GM23338 (cell line): Measurements from ENCODE around the gene RNF115.

Experiments
- CREB1 ChIP-seq: fragments of 250-450 bp; sonication (Bioruptor Pico); IDR thresholded peaks from 2 replicates; pipeline ENCODE4 v1.5.0; 2020; ENCODE audit warnings: low read depth, mild to moderate bottlenecking, moderate library complexity
- EZH2 ChIP-seq: fragments of 200-600 bp; sonication (generic); IDR thresholded peaks from one replicate; pipeline ENCODE4 v1.8.0; 2017; ENCODE audit warnings: antibody characterized with exemption, mild to moderate bottlenecking, low read depth; ENCODE audit not compliant: unreplicated experiment
- JUNB ChIP-seq: IDR thresholded peaks from one replicate; pipeline ENCODE4 v1.6.1; 2016; ENCODE audit warnings: antibody characterized with exemption; ENCODE audit not compliant: unreplicated experiment
- POLR2AphosphoS5 ChIP-seq: IDR thresholded peaks from 2 replicates; pipeline ENCODE4 v1.6.1; 2016; ENCODE audit warnings: antibody characterized with exemption, low read depth
- REST ChIP-seq: IDR thresholded peaks from one replicate; pipeline ENCODE4 v1.6.1; 2018; ENCODE audit warnings: antibody characterized with exemption; ENCODE audit not compliant: unreplicated experiment
- TF ChIP-seq, protein P1 (sequence below), 2 experiments: fragments of 200-600 bp in 1 of 2; sonication (generic) in 1 of 2; conservative IDR thresholded peaks; 2 replicates each; pipeline versions ENCODE4 v1.5.1 to v1.6.1; 2016 to 2017; ENCODE audit warnings: antibody characterized with exemption in 2 of 2, low read depth in 2 of 2, mild to moderate bottlenecking in 2 of 2, moderate library complexity in 1 of 2

- no peak for TF ChIP-seq CREB1 (CRISPR knock-in tag)
- TF ChIP-seq, protein P1, sequence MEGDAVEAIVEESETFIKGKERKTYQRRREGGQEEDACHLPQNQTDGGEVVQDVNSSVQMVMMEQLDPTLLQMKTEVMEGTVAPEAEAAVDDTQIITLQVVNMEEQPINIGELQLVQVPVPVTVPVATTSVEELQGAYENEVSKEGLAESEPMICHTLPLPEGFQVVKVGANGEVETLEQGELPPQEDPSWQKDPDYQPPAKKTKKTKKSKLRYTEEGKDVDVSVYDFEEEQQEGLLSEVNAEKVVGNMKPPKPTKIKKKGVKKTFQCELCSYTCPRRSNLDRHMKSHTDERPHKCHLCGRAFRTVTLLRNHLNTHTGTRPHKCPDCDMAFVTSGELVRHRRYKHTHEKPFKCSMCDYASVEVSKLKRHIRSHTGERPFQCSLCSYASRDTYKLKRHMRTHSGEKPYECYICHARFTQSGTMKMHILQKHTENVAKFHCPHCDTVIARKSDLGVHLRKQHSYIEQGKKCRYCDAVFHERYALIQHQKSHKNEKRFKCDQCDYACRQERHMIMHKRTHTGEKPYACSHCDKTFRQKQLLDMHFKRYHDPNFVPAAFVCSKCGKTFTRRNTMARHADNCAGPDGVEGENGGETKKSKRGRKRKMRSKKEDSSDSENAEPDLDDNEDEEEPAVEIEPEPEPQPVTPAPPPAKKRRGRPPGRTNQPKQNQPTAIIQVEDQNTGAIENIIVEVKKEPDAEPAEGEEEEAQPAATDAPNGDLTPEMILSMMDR (conservative IDR thresholded peaks at IDR 0.05; ENCODE audit: low read depth in 2 of 2) = no peak
- TF ChIP-seq REST = no peak
- TF ChIP-seq POLR2AphosphoS5 = no peak
- TF ChIP-seq EZH2 = no peak
- TF ChIP-seq JUNB = no peak
Observed at GRCh38 chr1:145711213-145711651, 112.7 kb downstream of the RNF115 start.
